ENCODE results near the gene CASP14.

DNA sequence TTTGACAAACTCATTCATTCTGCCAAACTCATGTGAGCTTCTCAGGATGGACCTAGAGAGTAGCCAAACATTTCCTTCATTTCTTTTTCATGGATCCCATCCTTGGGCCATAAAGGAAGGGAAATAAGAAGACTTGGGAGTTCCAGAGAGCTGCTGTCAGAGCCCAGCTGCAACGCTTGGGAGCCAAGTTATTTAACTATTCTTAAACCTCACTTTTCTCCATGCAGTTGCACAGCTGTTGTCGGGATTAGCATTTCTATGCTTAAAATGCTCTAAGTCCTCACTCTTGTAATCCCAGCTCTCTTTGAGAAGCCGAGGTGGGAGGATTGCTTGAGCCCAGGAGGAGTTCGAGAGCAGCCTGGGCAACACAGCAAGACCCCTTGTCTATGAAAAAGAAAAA is 11.7 kb upstream of the CASP14 start:
- no peak for TF ChIP-seq POLR2A (IDR thresholded peaks at IDR 0.05)
- TF ChIP-seq, protein P1, sequence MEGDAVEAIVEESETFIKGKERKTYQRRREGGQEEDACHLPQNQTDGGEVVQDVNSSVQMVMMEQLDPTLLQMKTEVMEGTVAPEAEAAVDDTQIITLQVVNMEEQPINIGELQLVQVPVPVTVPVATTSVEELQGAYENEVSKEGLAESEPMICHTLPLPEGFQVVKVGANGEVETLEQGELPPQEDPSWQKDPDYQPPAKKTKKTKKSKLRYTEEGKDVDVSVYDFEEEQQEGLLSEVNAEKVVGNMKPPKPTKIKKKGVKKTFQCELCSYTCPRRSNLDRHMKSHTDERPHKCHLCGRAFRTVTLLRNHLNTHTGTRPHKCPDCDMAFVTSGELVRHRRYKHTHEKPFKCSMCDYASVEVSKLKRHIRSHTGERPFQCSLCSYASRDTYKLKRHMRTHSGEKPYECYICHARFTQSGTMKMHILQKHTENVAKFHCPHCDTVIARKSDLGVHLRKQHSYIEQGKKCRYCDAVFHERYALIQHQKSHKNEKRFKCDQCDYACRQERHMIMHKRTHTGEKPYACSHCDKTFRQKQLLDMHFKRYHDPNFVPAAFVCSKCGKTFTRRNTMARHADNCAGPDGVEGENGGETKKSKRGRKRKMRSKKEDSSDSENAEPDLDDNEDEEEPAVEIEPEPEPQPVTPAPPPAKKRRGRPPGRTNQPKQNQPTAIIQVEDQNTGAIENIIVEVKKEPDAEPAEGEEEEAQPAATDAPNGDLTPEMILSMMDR (IDR thresholded peaks at IDR 0.05), result no peak
- no peak for TF ChIP-seq EP300 (IDR thresholded peaks at IDR 0.05)
